CD4-positive, alpha-beta T cell (primary cell): ENCODE measurements around the gene YAP1. TPM values are rescaled to one million over a fixed set of nuclear protein-coding genes. Genes with fewer than 3 reads are reported as not detected.
A peak's percentile ranks its signal among the peaks of the same experiment; 100 is the strongest.

ENCODE experiments used
- ATAC-seq: fragments of 200-7000 bp; cut with Tn5 transposase; one replicate; pipeline ENCODE4 v1.10.0; 2022; ENCODE audit warnings: mild to moderate bottlenecking; ENCODE audit not compliant: poor library complexity
- CTCF ChIA-PET: fragments of 350-600 bp; sonication (Branson Sonifier 250); formaldehyde crosslinking; loops from one replicate; lab custom pipeline; 2021; ENCODE audit warnings: antibody characterized with exemption, inconsistent platforms; lab: Charles Lee
- POLR2A ChIA-PET: fragments of 350-600 bp; sonication (Branson Sonifier 250); formaldehyde crosslinking; loops from one replicate; lab custom pipeline; 2021; ENCODE audit warnings: antibody characterized with exemption, inconsistent platforms; lab: Charles Lee
- DNase-seq, 14 experiments: peaks; one replicate each; pipeline ENCODE4 v3.0.0-alpha.2; 2013 to 2020; ENCODE audit warnings: mixed read lengths in 2 of 14
- H3K27ac ChIP-seq, 2 donors: one replicate each; pipeline versions ENCODE4 v1.5.1 to v1.7.0; 2013; ENCODE audit warnings: low read length in 2 of 2, low read depth in 1 of 2, mild to moderate bottlenecking in 1 of 2
- H3K27me3 ChIP-seq, 2 experiments: 1 replicate in 1 of 2; 2 replicates in 1 of 2; pipeline versions ENCODE4 v1.6.1 to v1.7.0; 2013; ENCODE audit warnings: low read length in 2 of 2, control low read depth in 1 of 2, mild to moderate bottlenecking in 1 of 2, moderate library complexity in 1 of 2; ENCODE audit not compliant: insufficient read depth in 2 of 2, control insufficient read depth in 1 of 2
- H3K36me3 ChIP-seq: one replicate; pipeline ENCODE4 v1.6.1; 2013; ENCODE audit warnings: low read length, control low read depth; ENCODE audit not compliant: insufficient read depth
- H3K4me1 ChIP-seq: one replicate; pipeline ENCODE4 v1.6.1; 2013; ENCODE audit warnings: low read length, control low read depth; ENCODE audit not compliant: insufficient read depth
- H3K4me3 ChIP-seq: one replicate; pipeline ENCODE4 v1.5.1; 2013; ENCODE audit warnings: mild to moderate bottlenecking, low read length, moderate library complexity
- H3K9me3 ChIP-seq, 2 experiments: 1 replicate in 1 of 2; 2 replicates in 1 of 2; pipeline versions ENCODE4 v1.6.1 to v1.7.0; 2013; ENCODE audit warnings: low read length in 2 of 2, mild to moderate bottlenecking in 2 of 2, control low read depth in 1 of 2, moderate library complexity in 1 of 2; ENCODE audit not compliant: control insufficient read depth in 1 of 2, insufficient read depth in 1 of 2
- H3K27ac Mint-ChIP-seq: one replicate; pipeline ENCODE4 v1.8.0; 2020; ENCODE audit warnings: mixed read lengths
- H3K27me3 Mint-ChIP-seq: one replicate; pipeline ENCODE4 v1.8.0; 2021; ENCODE audit warnings: mixed read lengths
- H3K36me3 Mint-ChIP-seq: one replicate; pipeline ENCODE4 v1.8.0; 2021; ENCODE audit warnings: low read depth, mixed read lengths
- H3K4me1 Mint-ChIP-seq: one replicate; pipeline ENCODE4 v1.8.0; 2021; ENCODE audit warnings: low read depth, mixed read lengths
- H3K4me3 Mint-ChIP-seq: one replicate; pipeline ENCODE4 v1.8.0; 2020; ENCODE audit warnings: mild to moderate bottlenecking, mixed read lengths
- H3K9me3 Mint-ChIP-seq: one replicate; pipeline ENCODE4 v1.8.0; 2020; ENCODE audit warnings: mixed read lengths
- CTCF ChIP-seq: fragments of 200-600 bp; IDR thresholded peaks from one replicate; pipeline ENCODE4 v1.8.0; 2022; ENCODE audit warnings: antibody characterized with exemption, mild to moderate bottlenecking
- intact Hi-C, 2 experiments: fragments of 100-400 bp; cut with DNase I in 1 of 2; cut with micrococcal nuclease in 1 of 2; formaldehyde crosslinking; loops; one replicate each; pipeline versions ENCODE4 v1.15.1 to v1.9.0; 2023 to 2025; cut with DNase I, micrococcal nuclease
- total RNA-seq, 174 experiments: library from RNA in 2 of 174; stranded (reverse) in 2 of 174; gene quantifications; one replicate each; pipeline ENCODE4 v1.2.3 and lab custom pipeline; 2021 to 2026

The YAP1 gene
- total RNA-seq, 2 experiments from 2014 or later, result 0.06 TPM; not detected in 1

DNA sequence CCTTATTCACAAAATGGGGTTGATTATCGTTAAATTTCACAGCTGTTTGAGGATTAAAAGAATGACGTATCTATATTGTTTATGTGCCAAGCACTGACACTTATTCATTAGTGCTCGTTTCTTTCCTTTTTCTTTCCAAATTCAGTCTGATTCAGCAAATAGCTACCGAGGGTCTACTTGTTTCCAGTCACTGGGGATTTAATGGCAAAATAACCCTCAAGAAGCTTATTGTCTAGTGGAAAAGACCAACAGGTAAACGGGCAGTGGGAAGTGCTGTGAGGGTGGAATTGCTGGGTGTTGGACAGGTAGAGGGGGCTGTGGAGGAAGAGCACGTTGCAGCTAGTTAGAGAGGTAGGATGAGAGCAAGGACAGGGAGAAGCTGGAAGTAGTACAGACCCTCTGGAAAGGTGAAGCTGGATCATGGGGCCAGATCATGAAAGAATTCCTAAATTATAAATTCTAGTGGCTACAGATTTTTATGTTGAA is 158.8 kb downstream of the YAP1 start:
- intact Hi-C loops, result loop anchor here (1.0 to 10.0 kb wide), 3 partner anchors 48 to 836 kb away; partner anchors contain the start of genes ANGPTL5 (in 1 of the 2), BIRC3 (in 1 of the 2), CEP126 (in 1 of the 2) and DYNC2H1 (in 1 of the 2)
- Histone ChIP-seq H3K4me3 (peak overlapping the region; percentile 49), H3K9me3 (no peaks in the 10 kb centered on the region), H3K27ac (no peak overlapping the region), H3K36me3 (no peaks in the 10 kb centered on the region), H3K27me3 (no peaks in the 10 kb centered on the region), H3K4me1 (peaks cover 20% of the 10 kb centered on the region)
- Mint-ChIP-seq H3K27ac (peak overlapping the region; percentile 78), H3K4me3 (peak overlapping the region; percentile 83), H3K4me1 (peaks cover 41% of the 10 kb centered on the region), H3K36me3 (no peaks in the 10 kb centered on the region), H3K27me3 (no peaks in the 10 kb centered on the region), H3K9me3 (no peaks in the 10 kb centered on the region)
- peak; percentile 7 for TF ChIP-seq CTCF
- ChIA-PET CTCF (interaction anchor here (0.8 to 3.2 kb wide), 11 partner anchors 11 to 354 kb away, joined by 3 to 14 read pairs (median 4); partner anchors contain the start of gene CEP126), POLR2A (interaction anchor here (0.6 to 2.5 kb wide), 8 partner anchors 8 to 81 kb away, joined by 3 to 9 read pairs (median 4); no protein-coding TSS in a partner anchor)
- DNase-seq (peak in 1 of 14 experiments; percentile 21), ATAC-seq (no peak)

DNA sequence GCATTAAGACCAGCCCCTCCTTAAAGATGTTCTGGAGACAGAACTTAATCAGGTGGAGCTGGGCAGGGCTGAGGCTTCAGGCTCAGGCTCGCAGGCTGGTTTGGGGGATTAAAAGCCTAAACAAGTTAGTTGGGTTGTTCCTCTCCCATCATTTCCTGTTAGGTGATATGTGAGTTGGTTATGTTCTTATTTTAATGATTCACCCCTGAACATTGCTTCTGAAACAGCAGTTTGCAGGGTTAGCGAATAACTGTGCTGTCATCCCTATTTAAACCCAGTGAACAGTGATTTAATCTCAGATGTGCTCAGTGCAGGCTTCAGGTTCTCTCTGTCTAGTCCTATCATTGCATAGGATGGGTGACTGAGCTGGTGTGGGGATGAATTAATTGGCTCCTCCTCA is 159.7 kb downstream of the YAP1 start:
- DNase-seq, result no peak
- Mint-ChIP-seq H3K27me3 (peaks cover 6% of the 10 kb centered on the region), H3K4me1 (peaks cover 45% of the 10 kb centered on the region), H3K4me3 (peak overlapping the region; percentile 47), H3K36me3 (no peaks in the 10 kb centered on the region), H3K9me3 (no peaks in the 10 kb centered on the region), H3K27ac (no peak overlapping the region)
- CTCF ChIA-PET, result interaction anchor here (0.9 to 3.2 kb wide), 2 partner anchors 10 to 24 kb away, joined by 4 to 14 read pairs; no protein-coding TSS in a partner anchor
- Histone ChIP-seq H3K4me3 (no peak overlapping the region), H3K9me3 (no peaks in the 10 kb centered on the region), H3K27me3 (no peaks in the 10 kb centered on the region), H3K4me1 (peaks cover 20% of the 10 kb centered on the region), H3K27ac (no peak overlapping the region), H3K36me3 (no peaks in the 10 kb centered on the region)
- POLR2A ChIA-PET, result interaction anchor here (2.5 kb wide), 1 partner anchor 49 kb away, joined by 9 read pairs; no protein-coding TSS in a partner anchor
- no peak for ATAC-seq
- TF ChIP-seq CTCF, result no peak
- intact Hi-C loops, result loop anchor here in 1 of 2 experiments (10.0 kb wide), 2 partner anchors 355 to 835 kb away; partner anchors contain the start of genes ANGPTL5, CEP126 and DYNC2H1

DNA sequence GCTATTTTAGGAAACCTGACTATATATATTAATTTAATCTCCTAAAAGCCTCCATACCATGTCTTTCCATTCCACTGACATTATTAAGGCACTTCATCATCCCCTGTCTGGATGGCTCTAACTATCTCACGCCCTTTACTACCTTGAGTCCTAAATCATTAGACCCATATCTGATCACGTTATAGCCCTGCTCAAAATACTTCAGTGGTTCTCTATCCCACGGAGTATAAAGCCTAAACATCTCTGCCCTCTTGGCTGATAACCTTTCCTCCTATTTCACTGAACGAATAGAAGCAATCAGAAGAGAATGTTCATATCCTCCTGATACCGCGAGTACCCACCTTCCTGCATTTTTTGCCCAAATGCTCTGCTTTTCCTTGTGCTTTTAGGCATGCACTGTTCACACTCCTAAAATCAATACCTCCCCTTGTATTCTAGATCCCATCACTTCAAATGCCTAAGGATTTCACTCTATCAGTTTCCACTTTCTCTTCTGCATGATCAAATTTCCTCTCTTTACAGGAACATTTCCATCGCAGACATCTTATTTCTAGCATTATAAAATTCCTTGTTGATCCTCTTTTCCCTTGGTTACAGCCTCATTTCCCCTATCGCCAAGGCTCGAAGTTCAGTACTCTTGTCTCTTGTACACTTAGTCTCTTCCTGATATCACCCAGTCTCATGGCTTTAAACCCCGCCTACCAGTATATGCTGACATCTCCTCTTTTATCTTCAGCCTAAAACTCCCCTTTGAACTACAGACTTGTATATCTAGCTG is 162.0 kb downstream of the YAP1 start:
- no peak overlapping the region for H3K4me3 ChIP-seq
- peak in 1 of 14 experiments; percentile 33 for DNase-seq
- H3K27ac ChIP-seq, result no peak overlapping the region
- H3K27me3 ChIP-seq, result no peaks in the 10 kb centered on the region
- no peaks in the 10 kb centered on the region for H3K36me3 ChIP-seq
- no peak for ATAC-seq
- peaks cover 45% of the 10 kb centered on the region for H3K4me1 Mint-ChIP-seq
- ChIA-PET POLR2A (no interaction called here), CTCF (no interaction called here)
- peak overlapping the region; percentile 21 for H3K4me3 Mint-ChIP-seq
- H3K4me1 ChIP-seq, result peaks cover 20% of the 10 kb centered on the region
- no peaks in the 10 kb centered on the region for H3K36me3 Mint-ChIP-seq
- TF ChIP-seq CTCF, result no peak
- intact Hi-C loops, result no loop called here
- no peak overlapping the region for H3K27ac Mint-ChIP-seq
- H3K9me3 ChIP-seq, result no peaks in the 10 kb centered on the region
- H3K27me3 Mint-ChIP-seq, result peaks cover 22% of the 10 kb centered on the region
- no peaks in the 10 kb centered on the region for H3K9me3 Mint-ChIP-seq
